Endothelial cell of hepatic sinusoid (primary cell): Measurements from ENCODE around the gene NABP2.
"Not testable (repeated sequence)": the region's sequence is repeated elsewhere in the genome, so short reads cannot be mapped to it uniquely, and the experiment has no call there.

Source experiments
- in situ Hi-C: cut with HindIII; loops from 2 replicates; pipeline ENCODE4 v1.10.0; 2017; ENCODE audit warnings: low sequenced_read_pairs

NABP2 gene

DNA sequence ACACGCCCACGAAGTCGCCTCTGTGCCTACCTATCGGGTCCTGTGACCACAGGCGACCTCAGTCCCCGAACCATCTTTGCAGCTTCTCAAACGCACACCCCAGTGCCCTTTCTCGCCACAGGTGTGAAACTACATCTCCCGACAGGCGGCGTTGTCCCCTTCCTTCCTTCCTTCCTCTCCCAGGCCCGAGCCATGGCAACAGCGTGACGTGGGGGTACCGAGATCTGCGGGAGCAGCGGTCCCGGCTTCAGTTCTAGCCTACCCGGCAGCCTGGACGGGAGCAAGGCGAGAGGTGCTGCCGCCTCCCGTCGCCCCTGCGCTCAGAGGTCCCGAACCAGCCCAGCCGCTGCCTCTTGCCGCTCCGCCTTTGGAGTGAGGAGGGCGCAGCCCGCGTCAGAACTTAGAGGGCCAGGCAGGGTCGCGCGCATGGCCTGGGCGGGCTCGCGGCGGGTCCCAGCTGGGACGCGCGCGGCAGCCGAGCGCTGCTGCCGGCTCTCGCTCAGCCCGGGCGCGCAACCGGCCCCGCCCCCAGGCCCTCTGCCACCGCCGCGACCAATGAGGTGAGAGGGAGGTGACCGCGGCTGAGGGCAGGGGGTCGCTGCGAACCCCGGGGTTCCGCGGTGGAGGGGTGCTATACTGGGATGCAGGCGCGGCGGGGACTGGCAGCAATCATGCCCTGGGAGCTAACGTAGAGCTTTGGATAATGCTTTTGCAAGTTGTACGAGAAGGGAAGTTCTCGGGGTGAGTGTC is 42.7 kb downstream of the NABP2 start, which contains the start of gene COQ10A:
COQ10A (plus strand) TSS at position 250 of the 750 bp plus-strand sequence; CDS start at position 427, 177 bp downstream.
- in situ Hi-C loops = no loop called here

DNA sequence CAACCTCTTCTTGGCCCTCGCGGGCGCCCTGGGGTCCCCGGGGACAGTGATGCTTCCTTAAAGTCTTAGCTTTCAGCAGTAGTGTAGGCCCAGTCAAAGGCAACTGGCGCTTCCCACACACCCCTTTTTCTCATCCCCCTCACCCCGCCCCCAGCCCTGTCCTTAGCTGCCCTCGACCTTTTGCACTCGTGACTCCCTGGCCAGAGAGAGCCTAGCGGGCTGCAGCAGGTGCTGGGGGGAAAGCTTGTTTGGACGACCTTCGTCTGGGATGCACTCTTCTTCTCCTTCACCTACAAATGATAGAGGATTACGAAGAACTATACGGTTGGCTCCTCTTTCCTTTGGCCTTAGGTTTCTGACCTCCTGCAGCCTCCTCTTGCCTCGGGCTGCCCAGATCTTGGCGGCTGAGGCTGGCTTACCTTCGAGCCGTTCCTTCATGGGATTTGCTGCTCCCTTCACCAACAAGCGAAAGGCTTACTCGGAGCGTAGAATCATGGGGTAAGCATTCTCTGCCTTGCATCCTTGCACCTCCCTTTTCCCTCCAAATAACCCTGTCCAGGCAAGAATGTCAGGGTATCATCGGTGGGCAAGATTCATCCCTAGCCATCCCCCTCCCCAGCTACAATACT is 43.4 kb downstream of the NABP2 start:
- in situ Hi-C loops = no loop called here

GRCh38 chr12:56271031-56271430 is 46.9 kb downstream of the NABP2 start:
- in situ Hi-C loops = no loop called here

DNA sequence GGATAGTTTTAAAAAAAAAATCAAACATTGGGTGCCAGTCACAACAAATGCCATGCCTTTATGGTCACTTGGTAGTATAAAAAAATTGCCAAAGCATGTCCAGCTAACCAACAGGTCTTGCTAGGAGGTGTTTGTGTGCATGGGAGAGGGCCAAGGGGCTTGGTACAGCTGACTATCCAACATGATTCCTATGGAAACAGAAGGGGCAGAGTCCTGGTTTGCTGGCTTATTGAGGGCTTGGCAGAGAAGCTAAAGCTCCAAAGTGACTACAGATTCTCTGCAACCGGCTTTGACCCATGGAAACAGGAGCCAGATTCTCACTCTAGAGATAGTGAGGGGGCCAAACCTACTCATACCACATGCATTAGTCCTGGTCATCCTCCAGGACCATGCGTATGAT is 48.3 kb downstream of the NABP2 start:
- in situ Hi-C loops = not testable (repeated sequence)

DNA sequence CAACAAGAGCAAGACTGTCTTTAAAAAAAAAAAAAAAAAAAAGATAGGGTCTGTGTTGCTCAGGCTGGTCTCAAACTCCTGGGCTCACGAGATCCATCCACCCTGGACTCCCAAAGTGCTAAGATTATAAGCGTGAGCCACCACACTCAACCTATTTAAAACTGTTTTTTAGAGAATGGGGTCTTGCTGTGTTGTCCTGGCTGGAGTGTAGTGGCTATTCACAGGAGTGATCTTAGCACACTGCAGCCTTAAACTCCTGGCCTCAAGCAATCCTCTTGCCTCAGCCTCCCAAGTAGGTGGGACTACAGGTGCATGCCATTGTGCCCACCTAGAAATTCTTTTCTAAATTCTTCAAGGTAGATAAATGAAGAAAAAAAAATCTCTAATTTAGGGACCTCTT is 50.2 kb downstream of the NABP2 start:
- in situ Hi-C loops = no loop called here

DNA sequence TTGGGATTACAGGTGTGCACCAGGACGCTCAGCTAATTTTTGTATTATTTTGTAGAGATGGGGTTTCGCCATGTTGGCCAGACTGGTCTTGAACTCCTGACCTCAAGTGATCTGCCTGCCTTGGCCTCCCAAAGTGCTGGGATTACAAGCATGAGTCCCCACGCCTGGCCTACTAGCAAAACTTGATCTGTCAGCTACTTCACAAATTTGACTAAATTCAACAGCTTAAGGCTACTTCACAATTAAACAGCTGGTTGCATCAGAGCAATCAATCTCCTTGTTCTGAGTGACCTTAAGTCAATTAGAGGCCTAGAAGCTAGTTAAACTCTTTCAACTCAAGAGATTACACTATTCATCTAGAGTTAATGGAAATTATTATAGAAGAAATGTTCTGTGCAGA is 54.8 kb downstream of the NABP2 start:
- in situ Hi-C loops = no loop called here
